Right lung (tissue), 5 donors: ENCODE results near the gene TNFRSF13B. TPM values are rescaled to one million over a fixed set of nuclear protein-coding genes. Genes with fewer than 3 reads are reported as not detected.
"Not testable (repeated sequence)": the region's sequence is repeated elsewhere in the genome, so short reads cannot be mapped to it uniquely, and the experiment has no call there.

ENCODE experiments used
- DNase-seq, 2 donors: peaks; one replicate each; pipeline ENCODE4 v3.0.0-alpha.2; 2013
- polyA plus RNA-seq, 5 donors: library from polyadenylated mRNA; unstranded; fragments of 120-200 nt; gene quantifications; one replicate each; pipeline versions ENCODE4 v1.2.1 to v1.2.3, GENCODE V29; 2013; ENCODE audit warnings: inconsistent platforms in 1 of 5, low replicate concordance in 1 of 5; ENCODE audit not compliant: insufficient read length in 5 of 5, insufficient read depth in 1 of 5

The TNFRSF13B gene
- polyA plus RNA-seq, 5 donors = 0.12 TPM; not detected in 4

- not testable (repeated sequence) for DNase-seq
Measured at GRCh38 chr17:17007891-17008290, 36.0 kb upstream of the TNFRSF13B start.

GRCh38 chr17:17004997-17005614 lies 33.2 kb upstream of the TNFRSF13B start:
- DNase-seq = not testable (repeated sequence)

GRCh38 chr17:17004251-17004996 lies 32.5 kb upstream of the TNFRSF13B start:
- no peak for DNase-seq

- DNase-seq = not testable (repeated sequence)
Measured at GRCh38 chr17:17002731-17003715, 31.1 kb upstream of the TNFRSF13B start.

- peak; percentile 65 to 66 for DNase-seq
Measured at GRCh38 chr17:17001874-17002520, 30.1 kb upstream of the TNFRSF13B start.

- DNase-seq = no peak
Measured at GRCh38 chr17:17001076-17001777, 29.3 kb upstream of the TNFRSF13B start.

GRCh38 chr17:16999931-17000625 lies 28.2 kb upstream of the TNFRSF13B start:
- DNase-seq = no peak

GRCh38 chr17:16997514-16998429 lies 25.9 kb upstream of the TNFRSF13B start:
- no peak for DNase-seq

- not testable (repeated sequence) for DNase-seq
Measured at GRCh38 chr17:16996726-16997125, 24.8 kb upstream of the TNFRSF13B start.

GRCh38 chr17:16995930-16996329 lies 24.0 kb upstream of the TNFRSF13B start:
- DNase-seq = no peak

- DNase-seq = no peak
Measured at GRCh38 chr17:16994631-16995030, 22.7 kb upstream of the TNFRSF13B start.

GRCh38 chr17:16991349-16992009 lies 19.6 kb upstream of the TNFRSF13B start:
- DNase-seq = peak; percentile 70

- DNase-seq = no peak
Measured at GRCh38 chr17:16989953-16990860, 18.3 kb upstream of the TNFRSF13B start.

- no peak for DNase-seq
Measured at GRCh38 chr17:16989230-16989952, 17.5 kb upstream of the TNFRSF13B start.

- no peak for DNase-seq
Measured at GRCh38 chr17:16988749-16989229, 16.9 kb upstream of the TNFRSF13B start.

- peak in 1 of 2 donors; percentile 16 for DNase-seq
Measured at GRCh38 chr17:16987830-16988601, 16.1 kb upstream of the TNFRSF13B start.
